Type B pancreatic cell (in vitro differentiated cells): ENCODE data around the gene HOXC4. TPM values are rescaled to one million over a fixed set of nuclear protein-coding genes. Genes with fewer than 3 reads are reported as not detected.
"Not testable (repeated sequence)": the region's sequence is repeated elsewhere in the genome, so short reads cannot be mapped to it uniquely, and the experiment has no call there.

ENCODE experiments used
- DNase-seq: peaks from one replicate; pipeline ENCODE4 v3.0.0; 2021; ENCODE audit warnings: mixed read lengths; ENCODE audit not compliant: unreplicated experiment; ENCODE audit errors: extremely low spot score
- H3K27ac Mint-ChIP-seq: 2 replicates; pipeline ENCODE4 v1.8.0; 2021; ENCODE audit warnings: mild to moderate bottlenecking, mixed read lengths
- H3K27me3 Mint-ChIP-seq: 2 replicates; pipeline ENCODE4 v1.8.0; 2021; ENCODE audit warnings: mixed read lengths
- H3K36me3 Mint-ChIP-seq: 2 replicates; pipeline ENCODE4 v1.8.0; 2021; ENCODE audit warnings: mixed read lengths
- H3K4me1 Mint-ChIP-seq: one replicate; pipeline ENCODE4 v1.8.0; 2021; ENCODE audit warnings: mixed read lengths; ENCODE audit not compliant: unreplicated experiment
- H3K4me3 Mint-ChIP-seq: 2 replicates; pipeline ENCODE4 v1.8.0; 2021; ENCODE audit warnings: mild to moderate bottlenecking, mixed read lengths
- H3K9me3 Mint-ChIP-seq: 2 replicates; pipeline ENCODE4 v1.8.0; 2021; ENCODE audit warnings: mixed read lengths
- CTCF ChIP-seq: fragments of 200-600 bp; sonication (generic); conservative IDR thresholded peaks from 2 replicates; pipeline ENCODE4 v1.5.0; 2021; ENCODE audit warnings: antibody characterized with exemption, mild to moderate bottlenecking
- total RNA-seq: library from RNA; stranded (reverse); gene quantifications from 2 replicates; pipeline ENCODE4 v1.2.1, GENCODE V29; 2021; ENCODE audit warnings: low replicate concordance

Gene HOXC4
- total RNA-seq, 1 donor from 2014 or later: 47.9 TPM

- no peak for TF ChIP-seq CTCF
- no peak overlapping the region for H3K27ac Mint-ChIP-seq
- peak overlapping the region; percentile 89 for H3K4me3 Mint-ChIP-seq
- no peaks in the 10 kb centered on the region for H3K9me3 Mint-ChIP-seq
- no peak for DNase-seq
- peaks cover 6% of the 10 kb centered on the region for H3K36me3 Mint-ChIP-seq
- H3K27me3 Mint-ChIP-seq: peaks cover 49% of the 10 kb centered on the region
- H3K4me1 Mint-ChIP-seq: peaks cover 80% of the 10 kb centered on the region
These were observed 13.0 kb upstream of the HOXC4 start for GRCh38 chr12:54040648-54041047.

- TF ChIP-seq CTCF: no peak
- Mint-ChIP-seq H3K27ac (no peak overlapping the region), H3K9me3 (no peaks in the 10 kb centered on the region), H3K36me3 (peaks cover 3% of the 10 kb centered on the region), H3K4me3 (no peak overlapping the region), H3K4me1 (peaks cover 80% of the 10 kb centered on the region), H3K27me3 (peaks cover 51% of the 10 kb centered on the region)
- no peak for DNase-seq
These were observed 12.4 kb upstream of the HOXC4 start for GRCh38 chr12:54041097-54041690.

GRCh38 chr12:54042033-54042432, 11.6 kb upstream of the HOXC4 start:
- H3K36me3 Mint-ChIP-seq, DNase-seq, H3K9me3 Mint-ChIP-seq, H3K27ac Mint-ChIP-seq: not testable (repeated sequence)
- H3K4me1 Mint-ChIP-seq: peaks cover 81% of the 10 kb centered on the region
- peaks cover 58% of the 10 kb centered on the region for H3K27me3 Mint-ChIP-seq
- H3K4me3 Mint-ChIP-seq: peak overlapping the region; percentile 34

GRCh38 chr12:54042970-54043853, 10.4 kb upstream of the HOXC4 start:
- H3K27ac Mint-ChIP-seq: peak overlapping the region; percentile 81

GRCh38 chr12:54044425-54045103, 9.1 kb upstream of the HOXC4 start:
- Mint-ChIP-seq H3K27me3 (peaks cover 59% of the 10 kb centered on the region), H3K4me1 (peaks cover 75% of the 10 kb centered on the region), H3K9me3 (no peaks in the 10 kb centered on the region), H3K4me3 (peak overlapping the region; percentile 92), H3K36me3 (no peaks in the 10 kb centered on the region), H3K27ac (peak overlapping the region; percentile 81)
- TF ChIP-seq CTCF: no peak
- no peak for DNase-seq

More at GRCh38 chr12:54042970-54043853, 10.4 kb upstream of the HOXC4 start:
- H3K4me3 Mint-ChIP-seq: peak overlapping the region; percentile 92
- no peaks in the 10 kb centered on the region for H3K36me3 Mint-ChIP-seq
- TF ChIP-seq CTCF: no peak
- DNase-seq: no peak
- H3K27me3 Mint-ChIP-seq: peaks cover 58% of the 10 kb centered on the region
- H3K4me1 Mint-ChIP-seq: peaks cover 75% of the 10 kb centered on the region
- H3K9me3 Mint-ChIP-seq: no peaks in the 10 kb centered on the region
